ENCODE measurements around the gene MRM3. TPM values are rescaled to one million over a fixed set of nuclear protein-coding genes. Genes with fewer than 3 reads are reported as not detected.
"Not testable (repeated sequence)": the region's sequence is repeated elsewhere in the genome, so short reads cannot be mapped to it uniquely, and the experiment has no call there.

Gene MRM3
- total and polyA plus RNA-seq, 2 of the 4 experiments (the other 2 are of a cell fraction): 9.0 to 15.2 TPM

DNA sequence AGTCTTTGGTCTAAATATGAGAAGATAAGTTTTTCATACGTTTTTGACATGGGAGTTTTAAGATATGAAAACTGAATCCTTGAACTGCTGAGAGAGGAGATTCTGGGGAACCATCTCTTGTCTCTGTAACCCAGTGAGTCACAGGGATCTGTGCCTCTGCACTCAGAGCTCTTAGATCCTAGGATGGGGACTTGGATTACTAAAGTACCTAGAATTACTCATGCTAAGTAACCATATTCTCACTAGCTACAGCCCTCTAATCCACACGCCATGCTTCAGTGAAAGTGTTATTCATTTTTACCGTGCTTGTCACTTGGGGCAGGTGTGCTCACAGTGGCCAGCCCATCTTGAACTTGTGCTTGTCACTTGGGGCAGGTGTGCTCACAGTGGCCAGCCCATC, 2.0 kb downstream of the MRM3 start:
- in situ Hi-C loops (cut with MboI; ENCODE audit: low sequenced_read_pairs) (no loop called here), intact Hi-C loops (cut with micrococcal nuclease) (loop anchor here (2.0 kb wide), 1 partner anchor 197 kb away; no protein-coding TSS in a partner anchor), dilution Hi-C loops (cut with HindIII; ENCODE audit: low sequenced_read_pairs, unreplicated experiment) (loop anchor here (25.0 kb wide), 1 partner anchor 203 kb away; the partner anchor contains the start of genes NXN and TIMM22)
- no peak for ATAC-seq (ENCODE audit: low read depth)
- Histone ChIP-seq H2AFZ (replicated peaks; ENCODE audit: low read length, poor library complexity) (no peak overlapping the region), H3K27me3 (ENCODE audit: control insufficient read depth, insufficient read depth, low read length) (no peaks in the 10 kb centered on the region), H2BK120ac (ENCODE audit: low read depth, low read length) (no peak overlapping the region), H3K4ac (ENCODE audit: low read depth, low read length) (no peak overlapping the region), H3K56ac (ENCODE audit: extremely low read depth, insufficient read depth, low read length) (no peak overlapping the region), H4K5ac (ENCODE audit: low read depth, low read length) (no peak overlapping the region), H2BK5ac (ENCODE audit: low read depth, low read length, poor library complexity, severe bottlenecking) (no peak overlapping the region), H3K79me1 (ENCODE audit: low read depth in 1 of 2, low read length in 2 of 2) (peaks cover 31 to 59% of the 10 kb centered on the region in 2 experiments), H3K9me1 (ENCODE audit: insufficient read depth, low read length) (peaks cover 4% of the 10 kb centered on the region; the same call in 1 of the 2 replicates), H3K9me3 (ENCODE audit: control insufficient read depth, insufficient read depth, low read length) (no peaks in the 10 kb centered on the region), H2BK20ac (ENCODE audit: low read depth, low read length) (no peak overlapping the region), H3K27ac (ENCODE audit: insufficient read depth, low read length) (no peak overlapping the region), H3K14ac (replicated peaks; ENCODE audit: low read depth, low read length) (no peak overlapping the region), H2BK15ac (ENCODE audit: low read depth, low read length) (no peak overlapping the region), H3K9ac (ENCODE audit: low read depth, low read length) (no peak overlapping the region), H3K4me1 (ENCODE audit: control insufficient read depth, insufficient read depth, low read length) (peaks cover 10% of the 10 kb centered on the region; the same call in 1 of the 2 replicates), H4K91ac (ENCODE audit: insufficient read depth, low read depth, low read length) (no peak overlapping the region), H4K20me1 (ENCODE audit: insufficient read depth, low read length) (peaks cover 6% of the 10 kb centered on the region; the same call in 1 of the 2 replicates), H2AK5ac (ENCODE audit: low read depth, low read length) (no peak overlapping the region), H4K8ac (ENCODE audit: low read depth in 2 of 2, low read length in 2 of 2) (no peak overlapping the region), H3K4me3 (ENCODE audit: insufficient read depth, low read depth, low read length) (no peak overlapping the region), H2AK9ac (replicated peaks; ENCODE audit: low read depth, low read length, poor library complexity) (no peak overlapping the region), H3K36me3 (ENCODE audit: control insufficient read depth, insufficient read depth, low read length) (peaks cover 12% of the 10 kb centered on the region), H3K23ac (ENCODE audit: low read depth, low read length) (no peak overlapping the region), H3K4me2 (ENCODE audit: low read depth, low read length) (no peak overlapping the region), H3K18ac (ENCODE audit: low read depth, low read length) (no peak overlapping the region)
- BruUV-seq (replicated peaks): no TSS peak
- ChIA-PET CTCF (no interaction called here), POLR2A (ENCODE audit: unreplicated experiment) (no interaction called here)
- DNase-seq: peak; percentile 37
- TF ChIP-seq FOS (IDR thresholded peaks at IDR 0.05; ENCODE audit: low read depth, low read length): no peak
- TF ChIP-seq, protein P1, sequence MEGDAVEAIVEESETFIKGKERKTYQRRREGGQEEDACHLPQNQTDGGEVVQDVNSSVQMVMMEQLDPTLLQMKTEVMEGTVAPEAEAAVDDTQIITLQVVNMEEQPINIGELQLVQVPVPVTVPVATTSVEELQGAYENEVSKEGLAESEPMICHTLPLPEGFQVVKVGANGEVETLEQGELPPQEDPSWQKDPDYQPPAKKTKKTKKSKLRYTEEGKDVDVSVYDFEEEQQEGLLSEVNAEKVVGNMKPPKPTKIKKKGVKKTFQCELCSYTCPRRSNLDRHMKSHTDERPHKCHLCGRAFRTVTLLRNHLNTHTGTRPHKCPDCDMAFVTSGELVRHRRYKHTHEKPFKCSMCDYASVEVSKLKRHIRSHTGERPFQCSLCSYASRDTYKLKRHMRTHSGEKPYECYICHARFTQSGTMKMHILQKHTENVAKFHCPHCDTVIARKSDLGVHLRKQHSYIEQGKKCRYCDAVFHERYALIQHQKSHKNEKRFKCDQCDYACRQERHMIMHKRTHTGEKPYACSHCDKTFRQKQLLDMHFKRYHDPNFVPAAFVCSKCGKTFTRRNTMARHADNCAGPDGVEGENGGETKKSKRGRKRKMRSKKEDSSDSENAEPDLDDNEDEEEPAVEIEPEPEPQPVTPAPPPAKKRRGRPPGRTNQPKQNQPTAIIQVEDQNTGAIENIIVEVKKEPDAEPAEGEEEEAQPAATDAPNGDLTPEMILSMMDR (conservative IDR thresholded peaks at IDR 0.05; ENCODE audit: low read depth, low read length): no peak
- WGBS, 2 experiments (ENCODE audit: extremely low coverage in 2 of 2, insufficient read length in 1 of 2): no CpG with 5 or more reads among the region's 3 CpGs

DNA sequence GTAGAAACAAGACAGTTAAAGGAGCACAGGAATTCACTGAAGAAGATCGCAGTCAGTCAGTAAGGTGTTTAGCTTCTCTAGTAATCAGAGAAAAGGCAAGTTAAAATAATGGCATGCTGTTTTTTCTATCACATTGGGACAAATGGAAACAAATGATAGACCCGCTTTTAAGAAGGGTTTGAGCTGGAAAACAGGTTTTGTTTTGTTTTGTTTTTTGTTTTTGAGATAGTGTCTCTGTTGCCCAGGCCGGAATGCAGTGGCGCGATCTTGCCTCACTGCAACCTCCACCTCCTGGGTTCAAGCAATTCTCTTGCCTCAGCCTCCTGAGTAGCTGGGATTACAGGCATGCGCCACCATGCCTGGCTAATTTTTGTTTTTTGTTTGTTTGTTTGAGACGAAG, 3.7 kb downstream of the MRM3 start:
- CTCF ChIA-PET: interaction anchor here (1.6 kb wide), 1 partner anchor 10 kb away, joined by 3 read pairs; no protein-coding TSS in a partner anchor
- ATAC-seq (ENCODE audit: low read depth); BruUV-seq (replicated peaks); H3K18ac ChIP-seq (ENCODE audit: low read depth, low read length); H3K4ac ChIP-seq (ENCODE audit: low read depth, low read length); DNase-seq; H2BK120ac ChIP-seq (ENCODE audit: low read depth, low read length); H4K20me1 ChIP-seq (ENCODE audit: insufficient read depth, low read length); H3K14ac ChIP-seq (replicated peaks; ENCODE audit: low read depth, low read length); H4K91ac ChIP-seq (ENCODE audit: insufficient read depth, low read depth, low read length); H2BK5ac ChIP-seq (ENCODE audit: low read depth, low read length, poor library complexity, severe bottlenecking); H3K4me3 ChIP-seq (ENCODE audit: insufficient read depth, low read depth, low read length); H3K9ac ChIP-seq (ENCODE audit: low read depth, low read length); H3K56ac ChIP-seq (ENCODE audit: extremely low read depth, insufficient read depth, low read length); H3K23ac ChIP-seq (ENCODE audit: low read depth, low read length); H3K27me3 ChIP-seq (ENCODE audit: control insufficient read depth, insufficient read depth, low read length); H2AFZ ChIP-seq (replicated peaks; ENCODE audit: low read length, poor library complexity); H3K27ac ChIP-seq (ENCODE audit: insufficient read depth, low read length); POLR2A ChIA-PET (ENCODE audit: unreplicated experiment); H3K9me1 ChIP-seq (ENCODE audit: insufficient read depth, low read length); H4K5ac ChIP-seq (ENCODE audit: low read depth, low read length); H4K8ac ChIP-seq (ENCODE audit: low read depth in 2 of 2, low read length in 2 of 2); H3K4me2 ChIP-seq (ENCODE audit: low read depth, low read length); H2BK15ac ChIP-seq (ENCODE audit: low read depth, low read length); H2AK9ac ChIP-seq (replicated peaks; ENCODE audit: low read depth, low read length, poor library complexity); H2BK20ac ChIP-seq (ENCODE audit: low read depth, low read length); H2AK5ac ChIP-seq (ENCODE audit: low read depth, low read length); H3K9me3 ChIP-seq (ENCODE audit: control insufficient read depth, insufficient read depth, low read length): not testable (repeated sequence)
- intact Hi-C loops (cut with micrococcal nuclease): loop anchor here (2.0 kb wide), 1 partner anchor 195 kb away; no protein-coding TSS in a partner anchor
- peaks cover 35 to 60% of the 10 kb centered on the region in 2 experiments for H3K79me1 ChIP-seq (ENCODE audit: low read depth in 1 of 2, low read length in 2 of 2)
- 93% methylated on average over 3 of the region's 7 CpGs; no CpG with 5 or more reads in 1 of the 2 experiments for WGBS, 2 experiments (ENCODE audit: extremely low coverage in 2 of 2, insufficient read length in 1 of 2)
- dilution Hi-C loops (cut with HindIII; ENCODE audit: low sequenced_read_pairs, unreplicated experiment): loop anchor here (25.0 kb wide), 1 partner anchor 201 kb away; the partner anchor contains the start of genes NXN and TIMM22
- in situ Hi-C loops (cut with MboI; ENCODE audit: low sequenced_read_pairs): loop anchor here (5.0 kb wide), 1 partner anchor 196 kb away; no protein-coding TSS in a partner anchor
- peaks cover 12% of the 10 kb centered on the region; the same call in 1 of the 2 replicates for H3K4me1 ChIP-seq (ENCODE audit: control insufficient read depth, insufficient read depth, low read length)
- peaks cover 13% of the 10 kb centered on the region for H3K36me3 ChIP-seq (ENCODE audit: control insufficient read depth, insufficient read depth, low read length)

All from IMR-90 (cell line).